ENCODE measurements around the gene CDH8. TPM values are rescaled to one million over a fixed set of nuclear protein-coding genes. Genes with fewer than 3 reads are reported as not detected.

The CDH8 gene
- total RNA-seq, 2 donors from 2014 or later: not detected

- 17 to 19% methylated on average over 2 of the region's 2 CpGs for WGBS, 2 donors
- H3K27ac ChIP-seq: no peak overlapping the region
Observed at GRCh38 chr16:61829631-61830030, 206.6 kb downstream of the CDH8 start.

GRCh38 chr16:61823326-61823725 lies 212.9 kb downstream of the CDH8 start:
- H3K27me3 ChIP-seq: no peaks in the 10 kb centered on the region
- H3K27ac ChIP-seq: no peak overlapping the region
- DNase-seq: no peak
- ATAC-seq: no peak
- WGBS, 2 donors: 52 to 55% methylated on average over 1 of the region's 1 CpG
- intact Hi-C loops (cut with DNase I): no loop called here
- H3K9me3 ChIP-seq: no peaks in the 10 kb centered on the region
- H3K36me3 ChIP-seq (replicated peaks in 1 of 2; ENCODE audit: insufficient read depth in 1 of 2, low read depth in 2 of 2): no peaks in the 10 kb centered on the region
- H3K4me1 ChIP-seq: no peaks in the 10 kb centered on the region
- H3K4me3 ChIP-seq: no peak overlapping the region
- TF ChIP-seq POLR2A (IDR thresholded peaks at IDR 0.05) (no peak), CTCF (IDR thresholded peaks at IDR 0.05) (no peak)

More at GRCh38 chr16:61829631-61830030, 206.6 kb downstream of the CDH8 start:
- Histone ChIP-seq H3K4me3 (no peak overlapping the region), H3K9me3 (no peaks in the 10 kb centered on the region), H3K27me3 (no peaks in the 10 kb centered on the region), H3K36me3 (replicated peaks in 1 of 2; ENCODE audit: insufficient read depth in 1 of 2, low read depth in 2 of 2) (no peaks in the 10 kb centered on the region), H3K4me1 (no peaks in the 10 kb centered on the region)
- intact Hi-C loops (cut with DNase I): no loop called here
- DNase-seq (no peak), ATAC-seq (no peak)
- TF ChIP-seq CTCF (IDR thresholded peaks at IDR 0.05) (no peak), POLR2A (IDR thresholded peaks at IDR 0.05) (no peak)

- no peaks in the 10 kb centered on the region for H3K36me3 ChIP-seq (replicated peaks in 1 of 2; ENCODE audit: insufficient read depth in 1 of 2, low read depth in 2 of 2)
- intact Hi-C loops (cut with DNase I): no loop called here
- no peak overlapping the region for H3K4me3 ChIP-seq
- no peaks in the 10 kb centered on the region for H3K9me3 ChIP-seq
- H3K4me1 ChIP-seq: no peaks in the 10 kb centered on the region
- no peaks in the 10 kb centered on the region for H3K27me3 ChIP-seq
- no peak for ATAC-seq
- TF ChIP-seq CTCF (IDR thresholded peaks at IDR 0.05): no peak
- no peak for TF ChIP-seq POLR2A (IDR thresholded peaks at IDR 0.05)
- H3K27ac ChIP-seq: no peak overlapping the region
- DNase-seq: no peak
- 64 to 76% methylated on average over 2 of the region's 2 CpGs for WGBS, 2 donors
Observed at GRCh38 chr16:61820820-61821219, 215.4 kb downstream of the CDH8 start.

- Histone ChIP-seq H3K27ac (no peak overlapping the region), H3K4me1 (no peaks in the 10 kb centered on the region), H3K27me3 (no peaks in the 10 kb centered on the region), H3K4me3 (no peak overlapping the region), H3K36me3 (replicated peaks in 1 of 2; ENCODE audit: insufficient read depth in 1 of 2, low read depth in 2 of 2) (no peaks in the 10 kb centered on the region), H3K9me3 (no peaks in the 10 kb centered on the region)
- DNase-seq (no peak), ATAC-seq (no peak)
- intact Hi-C loops (cut with DNase I): no loop called here
- TF ChIP-seq POLR2A (IDR thresholded peaks at IDR 0.05): no peak
- TF ChIP-seq CTCF (IDR thresholded peaks at IDR 0.05): no peak
Observed at GRCh38 chr16:61820398-61820797, 215.8 kb downstream of the CDH8 start.

GRCh38 chr16:61818850-61819249 lies 217.4 kb downstream of the CDH8 start:
- DNase-seq (no peak), ATAC-seq (no peak)
- Histone ChIP-seq H3K9me3 (no peaks in the 10 kb centered on the region), H3K27ac (no peak overlapping the region), H3K36me3 (replicated peaks in 1 of 2; ENCODE audit: insufficient read depth in 1 of 2, low read depth in 2 of 2) (no peaks in the 10 kb centered on the region), H3K27me3 (no peaks in the 10 kb centered on the region), H3K4me1 (no peaks in the 10 kb centered on the region), H3K4me3 (no peak overlapping the region)
- 59 to 66% methylated on average over 1 of the region's 1 CpG for WGBS, 2 donors
- intact Hi-C loops (cut with DNase I): no loop called here
- TF ChIP-seq CTCF (IDR thresholded peaks at IDR 0.05) (no peak), POLR2A (IDR thresholded peaks at IDR 0.05) (no peak)

All from body of pancreas (tissue), 4 donors.